HL-60 (cell line): ENCODE results near the gene L3MBTL3.
"Not testable (repeated sequence)": the region's sequence is repeated elsewhere in the genome, so short reads cannot be mapped to it uniquely, and the experiment has no call there.

Source experiments
- DNase-seq, 2 experiments: peaks; one replicate each; pipeline ENCODE4 v3.0.0-alpha.2; 2010 to 2020; ENCODE audit warnings: low read depth in 1 of 2, low spot score in 1 of 2
- H3K27ac ChIP-seq: fragments of 250-450 bp; sonication (Bioruptor Pico); replicated peaks from 2 replicates; pipeline ENCODE4 v1.5.1; 2020; ENCODE audit warnings: mild to moderate bottlenecking, moderate library complexity
- H3K27me3 ChIP-seq: fragments of 250-450 bp; sonication (Bioruptor Pico); 2 replicates; pipeline ENCODE4 v1.5.1; 2021; ENCODE audit warnings: mild to moderate bottlenecking, moderate library complexity; ENCODE audit not compliant: insufficient read depth, poor library complexity, severe bottlenecking
- H3K4me3 ChIP-seq: replicated peaks from 2 replicates; pipeline ENCODE4 v1.5.1; 2011; ENCODE audit warnings: mild to moderate bottlenecking, control low read depth, low read length; ENCODE audit not compliant: insufficient read depth
- CTCF ChIP-seq: IDR thresholded peaks from one replicate; pipeline ENCODE4 v1.5.1; 2011; ENCODE audit warnings: low read length, control low read depth, inconsistent platforms; ENCODE audit not compliant: insufficient read depth
- GABPA ChIP-seq: IDR thresholded peaks from 2 replicates; pipeline ENCODE4 v1.6.1; 2012; ENCODE audit warnings: low read depth
- POLR2AphosphoS5 ChIP-seq: IDR thresholded peaks from 2 replicates; pipeline ENCODE4 v1.6.1; 2012; ENCODE audit warnings: low read depth
- REST ChIP-seq: IDR thresholded peaks from 2 replicates; pipeline ENCODE4 v1.6.1; 2012; ENCODE audit warnings: low read depth; ENCODE audit not compliant: insufficient replicate concordance
- SPI1 ChIP-seq: IDR thresholded peaks from 2 replicates; pipeline ENCODE4 v1.6.1; 2012; ENCODE audit warnings: low read depth, mild to moderate bottlenecking, borderline replicate concordance

The L3MBTL3 gene

GRCh38 chr6:130115036-130115435 is 96.7 kb downstream of the L3MBTL3 start:
- no peak for TF ChIP-seq POLR2AphosphoS5
- TF ChIP-seq REST: no peak
- TF ChIP-seq SPI1: no peak
- no peak for TF ChIP-seq GABPA
- TF ChIP-seq CTCF: no peak
- Histone ChIP-seq H3K27me3 (no peaks in the 10 kb centered on the region), H3K27ac (no peak overlapping the region), H3K4me3 (no peak overlapping the region)
- no peak for DNase-seq

GRCh38 chr6:130116273-130116672 is 97.9 kb downstream of the L3MBTL3 start:
- H3K27ac ChIP-seq: no peak overlapping the region
- no peaks in the 10 kb centered on the region for H3K27me3 ChIP-seq
- DNase-seq: no peak
- no peak overlapping the region for H3K4me3 ChIP-seq
- TF ChIP-seq SPI1 (no peak), GABPA (no peak)

GRCh38 chr6:130117187-130117701 is 98.9 kb downstream of the L3MBTL3 start:
- H3K27ac ChIP-seq, H3K27me3 ChIP-seq, DNase-seq, H3K4me3 ChIP-seq: not testable (repeated sequence)

- Histone ChIP-seq H3K27ac (no peak overlapping the region), H3K4me3 (no peak overlapping the region), H3K27me3 (no peaks in the 10 kb centered on the region)
- TF ChIP-seq POLR2AphosphoS5: no peak
- TF ChIP-seq GABPA: no peak
- TF ChIP-seq REST: no peak
- no peak for TF ChIP-seq SPI1
- TF ChIP-seq CTCF: no peak
- DNase-seq: no peak
Observed at GRCh38 chr6:130118236-130118635, 99.9 kb downstream of the L3MBTL3 start.

- H3K4me3 ChIP-seq: no peak overlapping the region
- TF ChIP-seq POLR2AphosphoS5: no peak
- H3K27me3 ChIP-seq: no peaks in the 10 kb centered on the region
- DNase-seq: no peak
- no peak overlapping the region for H3K27ac ChIP-seq
Observed at GRCh38 chr6:130119211-130119610, 100.8 kb downstream of the L3MBTL3 start.
